H1 (cell line): ENCODE results near the gene TUBGCP2. TPM values are rescaled to one million over a fixed set of nuclear protein-coding genes. Genes with fewer than 3 reads are reported as not detected.

Experiments used
- CTCF ChIA-PET: fragments of 300-600 bp; sonication (Branson Sonifier 250); formaldehyde crosslinking; loops from one replicate; lab custom pipeline; 2021; ENCODE audit not compliant: partially characterized antibody; lab: Charles Lee
- POLR2A ChIA-PET: fragments of 300-600 bp; sonication (Branson Sonifier 250); formaldehyde crosslinking; loops from one replicate; lab custom pipeline; 2021; ENCODE audit warnings: inconsistent platforms; ENCODE audit not compliant: partially characterized antibody; lab: Charles Lee
- DNase-seq, 2 experiments: peaks; one replicate each; pipeline versions ENCODE4 v3.0.0 to v3.0.0-alpha.2; 2010 to 2022; ENCODE audit warnings: low spot score in 2 of 2, low read depth in 1 of 2, mixed read lengths in 1 of 2
- FAIRE-seq: peaks from 2 replicates; lab custom pipeline; 2011; peaks lifted over from hg19 to GRCh38; lab: Jason Lieb, UNC
- H2AFZ ChIP-seq: 2 replicates; pipeline ENCODE4 v1.8.1; 2012; ENCODE audit warnings: low read length, inconsistent platforms
- H2AK5ac ChIP-seq: 2 replicates; pipeline ENCODE4 v1.6.1; 2013; ENCODE audit warnings: low read depth, low read length
- H2BK120ac ChIP-seq: replicated peaks from 2 replicates; pipeline ENCODE3; 2013; ENCODE audit warnings: low read depth, low read length, inconsistent platforms
- H2BK12ac ChIP-seq: 2 replicates; pipeline ENCODE4 v1.6.1; 2013; ENCODE audit warnings: low read depth, low read length
- H2BK15ac ChIP-seq: 2 replicates; pipeline ENCODE4 v1.6.1; 2013; ENCODE audit warnings: low read length
- H2BK20ac ChIP-seq: 2 replicates; pipeline ENCODE4 v1.6.1; 2013; ENCODE audit warnings: low read length
- H2BK5ac ChIP-seq: 2 replicates; pipeline ENCODE4 v1.6.1; 2013; ENCODE audit warnings: low read depth, low read length
- H3K14ac ChIP-seq: 2 replicates; pipeline ENCODE4 v1.6.1; 2013; ENCODE audit warnings: inconsistent platforms; ENCODE audit not compliant: insufficient read length
- H3K18ac ChIP-seq: 2 replicates; pipeline ENCODE4 v1.6.1; 2013; ENCODE audit warnings: low read length; ENCODE audit errors: extremely low read depth
- H3K23ac ChIP-seq: 2 replicates; pipeline ENCODE4 v1.6.1; 2013; ENCODE audit warnings: inconsistent platforms; ENCODE audit not compliant: insufficient read length
- H3K23me2 ChIP-seq: 2 replicates; pipeline ENCODE4 v1.6.1; 2013; ENCODE audit warnings: low read depth, low read length
- H3K27ac ChIP-seq: 2 replicates; pipeline ENCODE4 v1.6.1; 2011; ENCODE audit warnings: low read depth, low read length, inconsistent platforms
- H3K27me3 ChIP-seq, 4 experiments: replicated peaks in 1 of 4; 1 replicate in 1 of 4; 2 replicates in 3 of 4; pipeline versions ENCODE4 v1.6.1 to v1.8.1; 2011 to 2013; ENCODE audit warnings: low read length in 3 of 4, mild to moderate bottlenecking in 3 of 4, inconsistent platforms in 2 of 4, mixed read lengths in 2 of 4, moderate library complexity in 1 of 4; ENCODE audit not compliant: control insufficient read depth in 3 of 4, insufficient read depth in 3 of 4; ENCODE audit errors: extremely low read depth in 1 of 4
- H3K36me3 ChIP-seq, 4 experiments: 2 replicates each; pipeline versions ENCODE4 v1.6.1 to v1.8.1; 2011 to 2013; ENCODE audit warnings: mild to moderate bottlenecking in 4 of 4, low read length in 3 of 4, moderate library complexity in 2 of 4, control low read depth in 1 of 4, inconsistent platforms in 1 of 4; ENCODE audit not compliant: insufficient read depth in 4 of 4, control insufficient read depth in 2 of 4
- H3K4ac ChIP-seq: replicated peaks from 2 replicates; pipeline ENCODE3; 2013; ENCODE audit warnings: low read length, low read depth, mixed read lengths, inconsistent platforms; ENCODE audit not compliant: insufficient read length
- H3K4me1 ChIP-seq, 4 experiments: replicated peaks in 1 of 4; 1 replicate in 1 of 4; 2 replicates in 3 of 4; pipeline versions ENCODE4 v1.6.1 to v1.8.1; 2011 to 2013; ENCODE audit warnings: low read length in 3 of 4, inconsistent platforms in 2 of 4, mixed read lengths in 1 of 4; ENCODE audit not compliant: insufficient read depth in 4 of 4, control insufficient read depth in 3 of 4
- H3K4me2 ChIP-seq, 2 experiments: 2 replicates each; pipeline versions ENCODE4 v1.6.1 to v1.8.1; 2011 to 2013; ENCODE audit warnings: low read depth in 2 of 2, low read length in 2 of 2, control low read depth in 1 of 2, inconsistent platforms in 1 of 2, mild to moderate bottlenecking in 1 of 2; ENCODE audit not compliant: insufficient read depth in 1 of 2
- H3K4me3 ChIP-seq, 4 experiments: fragments of 200-600, 300-600 bp in 1 of 4; sonication (generic), shearing (Covaris generic), sonication (Bioruptor Twin) in 1 of 4; 2 replicates each; pipeline versions ENCODE4 v1.5.1 to v1.8.1; 2011 to 2016; ENCODE audit warnings: low read length in 4 of 4, low read depth in 3 of 4, control low read depth in 2 of 4, inconsistent platforms in 2 of 4, mild to moderate bottlenecking in 2 of 4, mixed read lengths in 1 of 4, moderate library complexity in 1 of 4; ENCODE audit not compliant: insufficient read depth in 2 of 4; ENCODE audit errors: extremely low read depth in 1 of 4
- H3K56ac ChIP-seq: replicated peaks from 2 replicates; pipeline ENCODE3; 2013; ENCODE audit warnings: low read depth, mild to moderate bottlenecking, mixed read lengths, low read length, inconsistent platforms; ENCODE audit not compliant: insufficient read length
- H3K79me1 ChIP-seq: 2 replicates; pipeline ENCODE4 v1.6.1; 2013; ENCODE audit warnings: low read depth, low read length, control low read depth
- H3K79me2 ChIP-seq, 2 experiments: 2 replicates each; pipeline versions ENCODE4 v1.6.1 to v1.8.1; 2012 to 2013; ENCODE audit warnings: low read length in 2 of 2, mild to moderate bottlenecking in 2 of 2, inconsistent platforms in 1 of 2; ENCODE audit not compliant: insufficient read depth in 2 of 2, control insufficient read depth in 1 of 2
- H3K9ac ChIP-seq, 4 experiments: replicated peaks in 1 of 4; 1 replicate in 1 of 4; 2 replicates in 3 of 4; pipeline versions ENCODE4 v1.6.1 to v1.8.1; 2011 to 2013; ENCODE audit warnings: low read depth in 3 of 4, low read length in 3 of 4, control low read depth in 2 of 4, mild to moderate bottlenecking in 2 of 4, moderate library complexity in 2 of 4, inconsistent platforms in 1 of 4; ENCODE audit errors: extremely low read depth in 1 of 4
- H3K9me3 ChIP-seq, 2 experiments: 2 replicates each; pipeline versions ENCODE4 v1.6.1 to v1.8.1; 2012 to 2013; ENCODE audit warnings: mild to moderate bottlenecking in 2 of 2, moderate library complexity in 2 of 2, control low read depth in 1 of 2, inconsistent platforms in 1 of 2, low read depth in 1 of 2, low read length in 1 of 2, mixed read lengths in 1 of 2; ENCODE audit not compliant: insufficient read depth in 2 of 2
- H4K20me1 ChIP-seq, 2 experiments: replicated peaks in 1 of 2; 2 replicates each; pipeline versions ENCODE3 to v1.8.1; 2011 to 2013; ENCODE audit warnings: inconsistent platforms in 2 of 2, low read length in 2 of 2, mild to moderate bottlenecking in 1 of 2; ENCODE audit not compliant: insufficient read depth in 2 of 2, control insufficient read depth in 1 of 2
- H4K5ac ChIP-seq: 2 replicates; pipeline ENCODE4 v1.6.1; 2013; ENCODE audit warnings: low read length, low read depth, mixed read lengths, inconsistent platforms; ENCODE audit not compliant: insufficient read length
- H4K8ac ChIP-seq: 2 replicates; pipeline ENCODE4 v1.8.0; 2013; ENCODE audit warnings: mild to moderate bottlenecking, moderate library complexity, low read length, inconsistent platforms; ENCODE audit not compliant: insufficient read depth; ENCODE audit errors: extremely low read depth
- H4K91ac ChIP-seq: replicated peaks from 2 replicates; pipeline ENCODE3; 2013; ENCODE audit warnings: low read length, mixed read lengths, inconsistent platforms; ENCODE audit not compliant: insufficient read length
- GABPA ChIP-seq: IDR thresholded peaks from 2 replicates; pipeline ENCODE4 v1.6.1; 2011; ENCODE audit warnings: mild to moderate bottlenecking, low read length, moderate library complexity, borderline replicate concordance; ENCODE audit not compliant: insufficient read depth
- KDM1A ChIP-seq: fragments of 200-600, 300-600 bp; sonication (generic); IDR thresholded peaks from 2 replicates; pipeline ENCODE4 v1.7.1; 2016; ENCODE audit warnings: mild to moderate bottlenecking, low read length, borderline replicate concordance
- KDM4A ChIP-seq: IDR thresholded peaks from one replicate; pipeline ENCODE4 v1.7.1; 2012; ENCODE audit warnings: low read depth, mild to moderate bottlenecking, moderate library complexity, low read length, inconsistent platforms; ENCODE audit not compliant: severe bottlenecking
- MAX ChIP-seq: IDR thresholded peaks from 2 replicates; pipeline ENCODE4 v1.6.1; 2012; ENCODE audit warnings: inconsistent platforms
- RNF2 ChIP-seq: fragments of 200-900, 300-1000 bp; sonication (generic); IDR thresholded peaks from 2 replicates; pipeline ENCODE4 v1.7.1; 2016; ENCODE audit warnings: borderline replicate concordance, low read depth, mild to moderate bottlenecking, antibody characterized with exemption, low read length; ENCODE audit not compliant: poor library complexity, severe bottlenecking; ENCODE audit errors: missing control alignments
- SIRT6 ChIP-seq: IDR thresholded peaks from one replicate; pipeline ENCODE4 v1.7.1; 2012; ENCODE audit warnings: low read length, inconsistent platforms
- SP1 ChIP-seq: IDR thresholded peaks from 2 replicates; pipeline ENCODE4 v1.6.1; 2011; ENCODE audit warnings: low read depth, low read length
- SUZ12 ChIP-seq: fragments of 200-600 bp; sonication (generic); IDR thresholded peaks from 2 replicates; pipeline ENCODE4 v1.6.1; 2012; ENCODE audit warnings: mild to moderate bottlenecking, inconsistent platforms, low read length, moderate library complexity, mixed read lengths
- TEAD4 ChIP-seq: IDR thresholded peaks from 2 replicates; pipeline ENCODE4 v1.6.1; 2012; ENCODE audit warnings: low read depth, low read length, inconsistent platforms, mixed read lengths
- USF2 ChIP-seq: IDR thresholded peaks from 2 replicates; pipeline ENCODE4 v1.6.1; 2011; ENCODE audit warnings: low read length, improper control_type of control experiment
- WGBS, 2 experiments: shearing (Covaris generic) in 1 of 2; methylation state at CpG; one replicate each; pipeline versions ENCODE4 v1.1.6 to v1.1.7; 2013 to 2015; ENCODE audit warnings: low lambda C conversion rate in 2 of 2, mixed read lengths in 2 of 2, inconsistent platforms in 1 of 2, low coverage in 1 of 2, missing lambda C conversion rate in 1 of 2; ENCODE audit not compliant: insufficient replicate concordance in 2 of 2, insufficient coverage in 1 of 2, insufficient read length in 1 of 2; ENCODE audit errors: extremely low coverage in 1 of 2, missing lambda C conversion rate in 1 of 2; 5-methylcytosine and 5-hydroxymethylcytosine counted together
- polyA plus RNA-seq, 7 experiments: library from polyadenylated mRNA; depleted of rRNA in 3 of 7; stranded (reverse) in 5 of 7; unstranded in 2 of 7; fragments of >200 nt in 5 of 7; fragments of 200-250 nt in 2 of 7; gene quantifications; 1 replicate in 5 of 7; 2 replicates in 1 of 7; 4 replicates in 1 of 7; pipeline versions ENCODE4 v1.2.1 to v1.2.3, GENCODE V29; 2011 to 2013; ENCODE audit warnings: missing spikeins in 2 of 7, mixed read lengths in 2 of 7
- total RNA-seq: library from RNA; stranded (reverse); fragmentation: NEBNext Ultra II Directional; extraction: Animal tissue kit (Norgen Biotek cat#: 25700); gene quantifications from 2 replicates; pipeline ENCODE4 v1.2.1, GENCODE V29; 2021

Gene TUBGCP2
- total and polyA plus RNA-seq, 2 of the 8 experiments (the other 6 are each of a cell fraction or from before 2014, with no cell fraction given), result 34.9 to 51.9 TPM

GRCh38 chr10:133271521-133272300 is 37.0 kb downstream of the TUBGCP2 start:
- no peak overlapping the region for H2AFZ ChIP-seq
- peaks cover 0 to 7% (median 4%) of the 10 kb centered on the region in 4 experiments; a peak in 6 of 7 replicates for H3K27me3 ChIP-seq
- no peak overlapping the region for H3K56ac ChIP-seq
- H3K79me2 ChIP-seq, result no peaks in the 10 kb centered on the region
- H2BK120ac ChIP-seq, result no peak overlapping the region
- no peak overlapping the region for H3K4ac ChIP-seq
- DNase-seq (no peak), FAIRE-seq (no peak)
- no peaks in the 10 kb centered on the region for H3K36me3 ChIP-seq
- no peak overlapping the region for H2AK5ac ChIP-seq
- H3K4me3 ChIP-seq, result no peak overlapping the region
- H4K91ac ChIP-seq, result no peak overlapping the region
- H2BK20ac ChIP-seq, result no peak overlapping the region
- no peak overlapping the region for H2BK5ac ChIP-seq
- no peak overlapping the region; the same call in 1 of the 2 replicates for H3K18ac ChIP-seq
- H3K4me1 ChIP-seq, result peaks cover 0 to 10% (median 2%) of the 10 kb centered on the region in 4 experiments; a peak in 5 of 7 replicates
- no peak overlapping the region for H2BK15ac ChIP-seq
- CTCF ChIA-PET, result interaction anchor here (1.2 to 3.5 kb wide), 6 partner anchors 15 to 128 kb away, joined by 3 to 11 read pairs (median 5); no protein-coding TSS in a partner anchor
- H3K9ac ChIP-seq, result no peak overlapping the region
- POLR2A ChIA-PET, result interaction anchor here (0.7 to 1.0 kb wide), 3 partner anchors 13 to 128 kb away, joined by 3 read pairs; no protein-coding TSS in a partner anchor
- WGBS, 2 experiments, result 82% methylated on average over 19 of the region's 35 CpGs; no CpG with 5 or more reads in 1 of the 2 experiments
- no peak overlapping the region for H3K23ac ChIP-seq
- no peaks in the 10 kb centered on the region for H3K9me3 ChIP-seq
- peaks cover 0 to 5% of the 10 kb centered on the region in 2 experiments for H4K20me1 ChIP-seq
- H4K5ac ChIP-seq, result no peak overlapping the region
- H3K27ac ChIP-seq, result no peak overlapping the region
- no peak overlapping the region for H3K14ac ChIP-seq
- H2BK12ac ChIP-seq, result no peak overlapping the region
- no peak overlapping the region for H3K4me2 ChIP-seq
- no peak overlapping the region for H4K8ac ChIP-seq
- H3K23me2 ChIP-seq, result peaks cover 5% of the 10 kb centered on the region; the same call in 1 of the 2 replicates
- no peaks in the 10 kb centered on the region for H3K79me1 ChIP-seq
- TF ChIP-seq RNF2 (no peak), SP1 (no peak), KDM1A (no peak), TEAD4 (no peak), MAX (no peak), KDM4A (no peak), SIRT6 (no peak), USF2 (no peak), SUZ12 (no peak), GABPA (no peak)
